ENCODE results near the gene AKAP6. TPM values are rescaled to one million over a fixed set of nuclear protein-coding genes. Genes with fewer than 3 reads are reported as not detected.

AKAP6 gene
- total RNA-seq, 1 experiment from 2014 or later, result 1.1 TPM

- H3K27ac ChIP-seq (ENCODE audit: insufficient read length, low read depth, low read length), result no peak overlapping the region
- H2AK5ac ChIP-seq (ENCODE audit: insufficient read length, low read length), result no peak overlapping the region
- no peak overlapping the region for H3K18ac ChIP-seq (ENCODE audit: insufficient read length, low read depth, low read length)
- no peak overlapping the region for H2BK15ac ChIP-seq (ENCODE audit: low read depth, low read length)
- no peak overlapping the region for H2BK12ac ChIP-seq (ENCODE audit: insufficient read length, low read depth, low read length)
- H3K79me1 ChIP-seq (ENCODE audit: insufficient read depth, low read depth, low read length, poor library complexity, severe bottlenecking), result no peaks in the 10 kb centered on the region
- H4K20me1 ChIP-seq (ENCODE audit: control insufficient read depth, insufficient read depth, insufficient read length), result no peaks in the 10 kb centered on the region
- no peak overlapping the region for H4K5ac ChIP-seq (ENCODE audit: insufficient read length, low read depth, low read length)
- H2BK20ac ChIP-seq (ENCODE audit: low read depth, low read length, poor library complexity, severe bottlenecking), result no peak overlapping the region
- no peak overlapping the region for H4K8ac ChIP-seq (replicated peaks; ENCODE audit: insufficient read length, low read depth, low read length)
- Mint-ChIP-seq H3K4me1 (peaks cover 0 to 5% of the 10 kb centered on the region in 2 experiments; a peak in 1 of 4 replicates), H3K27ac (no peak overlapping the region), H3K4me3 (no peak overlapping the region), H3K27me3 (ENCODE audit: low read depth) (no peaks in the 10 kb centered on the region; the same call in none of the 2 replicates), H3K36me3 (ENCODE audit: insufficient read depth in 1 of 3, low read depth in 3 of 3) (peaks cover 2 to 5% (median 5%) of the 10 kb centered on the region in 3 experiments; a peak in 4 of 7 replicates), H3K9me3 (peaks cover 6% of the 10 kb centered on the region in 2 experiments; a peak in 3 of 5 replicates)
- no peaks in the 10 kb centered on the region for H3K4me1 ChIP-seq (ENCODE audit: insufficient read depth, low read length)
- H3K23ac ChIP-seq (ENCODE audit: insufficient read length, low read depth, low read length), result no peak overlapping the region
- no peak overlapping the region for H3K9ac ChIP-seq (ENCODE audit: extremely low read depth, insufficient read length, low read length)
- H3K27me3 ChIP-seq (ENCODE audit: insufficient read depth, low read length), result no peaks in the 10 kb centered on the region
- H3K4me2 ChIP-seq (ENCODE audit: insufficient read depth, insufficient read length, low read length), result no peak overlapping the region
- no peak overlapping the region for H3K14ac ChIP-seq (ENCODE audit: insufficient read depth, low read length)
- no peak for DNase-seq
- no peaks in the 10 kb centered on the region for H3K79me2 ChIP-seq (ENCODE audit: insufficient read depth, low read length)
- H3K23me2 ChIP-seq (ENCODE audit: insufficient read length, low read depth, low read length, poor library complexity, severe bottlenecking), result no peaks in the 10 kb centered on the region
- WGBS (ENCODE audit: extremely low coverage, insufficient read length, low lambda C conversion rate), result no CpG with 5 or more reads among the region's 3 CpGs
- no peak overlapping the region for H2BK5ac ChIP-seq (ENCODE audit: insufficient read length, low read length)
- no peak overlapping the region for H3T11ph ChIP-seq (ENCODE audit: low read length)
- TF ChIP-seq, protein P1, sequence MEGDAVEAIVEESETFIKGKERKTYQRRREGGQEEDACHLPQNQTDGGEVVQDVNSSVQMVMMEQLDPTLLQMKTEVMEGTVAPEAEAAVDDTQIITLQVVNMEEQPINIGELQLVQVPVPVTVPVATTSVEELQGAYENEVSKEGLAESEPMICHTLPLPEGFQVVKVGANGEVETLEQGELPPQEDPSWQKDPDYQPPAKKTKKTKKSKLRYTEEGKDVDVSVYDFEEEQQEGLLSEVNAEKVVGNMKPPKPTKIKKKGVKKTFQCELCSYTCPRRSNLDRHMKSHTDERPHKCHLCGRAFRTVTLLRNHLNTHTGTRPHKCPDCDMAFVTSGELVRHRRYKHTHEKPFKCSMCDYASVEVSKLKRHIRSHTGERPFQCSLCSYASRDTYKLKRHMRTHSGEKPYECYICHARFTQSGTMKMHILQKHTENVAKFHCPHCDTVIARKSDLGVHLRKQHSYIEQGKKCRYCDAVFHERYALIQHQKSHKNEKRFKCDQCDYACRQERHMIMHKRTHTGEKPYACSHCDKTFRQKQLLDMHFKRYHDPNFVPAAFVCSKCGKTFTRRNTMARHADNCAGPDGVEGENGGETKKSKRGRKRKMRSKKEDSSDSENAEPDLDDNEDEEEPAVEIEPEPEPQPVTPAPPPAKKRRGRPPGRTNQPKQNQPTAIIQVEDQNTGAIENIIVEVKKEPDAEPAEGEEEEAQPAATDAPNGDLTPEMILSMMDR (conservative IDR thresholded peaks at IDR 0.05), result no peak
- H2AFZ ChIP-seq (ENCODE audit: low read length), result no peak overlapping the region
- no peak overlapping the region for H3K4ac ChIP-seq (ENCODE audit: low read depth, low read length)
- H4K91ac ChIP-seq (ENCODE audit: insufficient read length, low read depth, low read length), result no peak overlapping the region
- H3K56ac ChIP-seq (ENCODE audit: insufficient read length, low read depth, low read length), result no peak overlapping the region
- H2BK120ac ChIP-seq (ENCODE audit: low read depth, low read length, poor library complexity, severe bottlenecking), result no peak overlapping the region
- no peaks in the 10 kb centered on the region for H3K9me3 ChIP-seq (ENCODE audit: control insufficient read depth, low read depth, low read length)
Observed at GRCh38 chr14:32296366-32296765, 32.7 kb upstream of the AKAP6 start.

Data from H9 (cell line).